H1 (cell line): ENCODE measurements around the gene HORMAD2. TPM values are rescaled to one million over a fixed set of nuclear protein-coding genes. Genes with fewer than 3 reads are reported as not detected.

Source experiments
- CTCF ChIA-PET: fragments of 300-600 bp; sonication (Branson Sonifier 250); formaldehyde crosslinking; loops from one replicate; lab custom pipeline; 2021; ENCODE audit not compliant: partially characterized antibody; lab: Charles Lee
- POLR2A ChIA-PET: fragments of 300-600 bp; sonication (Branson Sonifier 250); formaldehyde crosslinking; loops from one replicate; lab custom pipeline; 2021; ENCODE audit warnings: inconsistent platforms; ENCODE audit not compliant: partially characterized antibody; lab: Charles Lee
- DNase-seq, 2 experiments: peaks; one replicate each; pipeline versions ENCODE4 v3.0.0 to v3.0.0-alpha.2; 2010 to 2022; ENCODE audit warnings: low spot score in 2 of 2, low read depth in 1 of 2, mixed read lengths in 1 of 2
- FAIRE-seq: peaks from 2 replicates; lab custom pipeline; 2011; peaks lifted over from hg19 to GRCh38; lab: Jason Lieb, UNC
- H2AFZ ChIP-seq: 2 replicates; pipeline ENCODE4 v1.8.1; 2012; ENCODE audit warnings: low read length, inconsistent platforms
- H2AK5ac ChIP-seq: 2 replicates; pipeline ENCODE4 v1.6.1; 2013; ENCODE audit warnings: low read depth, low read length
- H2BK120ac ChIP-seq: replicated peaks from 2 replicates; pipeline ENCODE3; 2013; ENCODE audit warnings: low read depth, low read length, inconsistent platforms
- H2BK12ac ChIP-seq: 2 replicates; pipeline ENCODE4 v1.6.1; 2013; ENCODE audit warnings: low read depth, low read length
- H2BK15ac ChIP-seq: 2 replicates; pipeline ENCODE4 v1.6.1; 2013; ENCODE audit warnings: low read length
- H2BK20ac ChIP-seq: 2 replicates; pipeline ENCODE4 v1.6.1; 2013; ENCODE audit warnings: low read length
- H2BK5ac ChIP-seq: 2 replicates; pipeline ENCODE4 v1.6.1; 2013; ENCODE audit warnings: low read depth, low read length
- H3K14ac ChIP-seq: 2 replicates; pipeline ENCODE4 v1.6.1; 2013; ENCODE audit warnings: inconsistent platforms; ENCODE audit not compliant: insufficient read length
- H3K18ac ChIP-seq: 2 replicates; pipeline ENCODE4 v1.6.1; 2013; ENCODE audit warnings: low read length; ENCODE audit errors: extremely low read depth
- H3K23ac ChIP-seq: 2 replicates; pipeline ENCODE4 v1.6.1; 2013; ENCODE audit warnings: inconsistent platforms; ENCODE audit not compliant: insufficient read length
- H3K23me2 ChIP-seq: 2 replicates; pipeline ENCODE4 v1.6.1; 2013; ENCODE audit warnings: low read depth, low read length
- H3K27ac ChIP-seq: 2 replicates; pipeline ENCODE4 v1.6.1; 2011; ENCODE audit warnings: low read depth, low read length, inconsistent platforms
- H3K27me3 ChIP-seq, 4 experiments: replicated peaks in 1 of 4; 1 replicate in 1 of 4; 2 replicates in 3 of 4; pipeline versions ENCODE4 v1.6.1 to v1.8.1; 2011 to 2013; ENCODE audit warnings: low read length in 3 of 4, mild to moderate bottlenecking in 3 of 4, inconsistent platforms in 2 of 4, mixed read lengths in 2 of 4, moderate library complexity in 1 of 4; ENCODE audit not compliant: control insufficient read depth in 3 of 4, insufficient read depth in 3 of 4; ENCODE audit errors: extremely low read depth in 1 of 4
- H3K36me3 ChIP-seq, 4 experiments: 2 replicates each; pipeline versions ENCODE4 v1.6.1 to v1.8.1; 2011 to 2013; ENCODE audit warnings: mild to moderate bottlenecking in 4 of 4, low read length in 3 of 4, moderate library complexity in 2 of 4, control low read depth in 1 of 4, inconsistent platforms in 1 of 4; ENCODE audit not compliant: insufficient read depth in 4 of 4, control insufficient read depth in 2 of 4
- H3K4ac ChIP-seq: replicated peaks from 2 replicates; pipeline ENCODE3; 2013; ENCODE audit warnings: low read length, low read depth, mixed read lengths, inconsistent platforms; ENCODE audit not compliant: insufficient read length
- H3K4me1 ChIP-seq, 4 experiments: replicated peaks in 1 of 4; 1 replicate in 1 of 4; 2 replicates in 3 of 4; pipeline versions ENCODE4 v1.6.1 to v1.8.1; 2011 to 2013; ENCODE audit warnings: low read length in 3 of 4, inconsistent platforms in 2 of 4, mixed read lengths in 1 of 4; ENCODE audit not compliant: insufficient read depth in 4 of 4, control insufficient read depth in 3 of 4
- H3K4me2 ChIP-seq, 2 experiments: 2 replicates each; pipeline versions ENCODE4 v1.6.1 to v1.8.1; 2011 to 2013; ENCODE audit warnings: low read depth in 2 of 2, low read length in 2 of 2, control low read depth in 1 of 2, inconsistent platforms in 1 of 2, mild to moderate bottlenecking in 1 of 2; ENCODE audit not compliant: insufficient read depth in 1 of 2
- H3K4me3 ChIP-seq, 4 experiments: fragments of 200-600, 300-600 bp in 1 of 4; sonication (generic), shearing (Covaris generic), sonication (Bioruptor Twin) in 1 of 4; 2 replicates each; pipeline versions ENCODE4 v1.5.1 to v1.8.1; 2011 to 2016; ENCODE audit warnings: low read length in 4 of 4, low read depth in 3 of 4, control low read depth in 2 of 4, inconsistent platforms in 2 of 4, mild to moderate bottlenecking in 2 of 4, mixed read lengths in 1 of 4, moderate library complexity in 1 of 4; ENCODE audit not compliant: insufficient read depth in 2 of 4; ENCODE audit errors: extremely low read depth in 1 of 4
- H3K56ac ChIP-seq: replicated peaks from 2 replicates; pipeline ENCODE3; 2013; ENCODE audit warnings: low read depth, mild to moderate bottlenecking, mixed read lengths, low read length, inconsistent platforms; ENCODE audit not compliant: insufficient read length
- H3K79me1 ChIP-seq: 2 replicates; pipeline ENCODE4 v1.6.1; 2013; ENCODE audit warnings: low read depth, low read length, control low read depth
- H3K79me2 ChIP-seq, 2 experiments: 2 replicates each; pipeline versions ENCODE4 v1.6.1 to v1.8.1; 2012 to 2013; ENCODE audit warnings: low read length in 2 of 2, mild to moderate bottlenecking in 2 of 2, inconsistent platforms in 1 of 2; ENCODE audit not compliant: insufficient read depth in 2 of 2, control insufficient read depth in 1 of 2
- H3K9ac ChIP-seq, 4 experiments: replicated peaks in 1 of 4; 1 replicate in 1 of 4; 2 replicates in 3 of 4; pipeline versions ENCODE4 v1.6.1 to v1.8.1; 2011 to 2013; ENCODE audit warnings: low read depth in 3 of 4, low read length in 3 of 4, control low read depth in 2 of 4, mild to moderate bottlenecking in 2 of 4, moderate library complexity in 2 of 4, inconsistent platforms in 1 of 4; ENCODE audit errors: extremely low read depth in 1 of 4
- H3K9me3 ChIP-seq, 2 experiments: 2 replicates each; pipeline versions ENCODE4 v1.6.1 to v1.8.1; 2012 to 2013; ENCODE audit warnings: mild to moderate bottlenecking in 2 of 2, moderate library complexity in 2 of 2, control low read depth in 1 of 2, inconsistent platforms in 1 of 2, low read depth in 1 of 2, low read length in 1 of 2, mixed read lengths in 1 of 2; ENCODE audit not compliant: insufficient read depth in 2 of 2
- H4K20me1 ChIP-seq, 2 experiments: replicated peaks in 1 of 2; 2 replicates each; pipeline versions ENCODE3 to v1.8.1; 2011 to 2013; ENCODE audit warnings: inconsistent platforms in 2 of 2, low read length in 2 of 2, mild to moderate bottlenecking in 1 of 2; ENCODE audit not compliant: insufficient read depth in 2 of 2, control insufficient read depth in 1 of 2
- H4K5ac ChIP-seq: 2 replicates; pipeline ENCODE4 v1.6.1; 2013; ENCODE audit warnings: low read length, low read depth, mixed read lengths, inconsistent platforms; ENCODE audit not compliant: insufficient read length
- H4K8ac ChIP-seq: 2 replicates; pipeline ENCODE4 v1.8.0; 2013; ENCODE audit warnings: mild to moderate bottlenecking, moderate library complexity, low read length, inconsistent platforms; ENCODE audit not compliant: insufficient read depth; ENCODE audit errors: extremely low read depth
- H4K91ac ChIP-seq: replicated peaks from 2 replicates; pipeline ENCODE3; 2013; ENCODE audit warnings: low read length, mixed read lengths, inconsistent platforms; ENCODE audit not compliant: insufficient read length
- CBX8 ChIP-seq: fragments of 300-800, 300-1000 bp; sonication (generic); IDR thresholded peaks from 2 replicates; pipeline ENCODE4 v1.7.1; 2016; ENCODE audit warnings: low read depth, low read length, borderline replicate concordance
- CEBPB ChIP-seq: IDR thresholded peaks from 2 replicates; pipeline ENCODE4 v1.6.1; 2012; ENCODE audit warnings: low read depth, low read length
- JUND ChIP-seq: IDR thresholded peaks from 2 replicates; pipeline ENCODE4 v1.6.1; 2011; ENCODE audit warnings: mild to moderate bottlenecking, improper control_type of control experiment, low read length
- RAD21 ChIP-seq, 2 experiments: IDR thresholded peaks in 1 of 2; conservative IDR thresholded peaks in 1 of 2; 2 replicates each; pipeline ENCODE4 v1.6.1; 2011; ENCODE audit warnings: low read depth in 2 of 2, low read length in 2 of 2, improper control_type of control experiment in 1 of 2, inconsistent platforms in 1 of 2, mild to moderate bottlenecking in 1 of 2, moderate library complexity in 1 of 2
- SP2 ChIP-seq: IDR thresholded peaks from 2 replicates; pipeline ENCODE4 v1.6.1; 2012; ENCODE audit warnings: mild to moderate bottlenecking, low read length, inconsistent platforms
- WGBS, 2 experiments: shearing (Covaris generic) in 1 of 2; methylation state at CpG; one replicate each; pipeline versions ENCODE4 v1.1.6 to v1.1.7; 2013 to 2015; ENCODE audit warnings: low lambda C conversion rate in 2 of 2, mixed read lengths in 2 of 2, inconsistent platforms in 1 of 2, low coverage in 1 of 2, missing lambda C conversion rate in 1 of 2; ENCODE audit not compliant: insufficient replicate concordance in 2 of 2, insufficient coverage in 1 of 2, insufficient read length in 1 of 2; ENCODE audit errors: extremely low coverage in 1 of 2, missing lambda C conversion rate in 1 of 2; 5-methylcytosine and 5-hydroxymethylcytosine counted together
- polyA plus RNA-seq, 7 experiments: library from polyadenylated mRNA; depleted of rRNA in 3 of 7; stranded (reverse) in 5 of 7; unstranded in 2 of 7; fragments of >200 nt in 5 of 7; fragments of 200-250 nt in 2 of 7; gene quantifications; 1 replicate in 5 of 7; 2 replicates in 1 of 7; 4 replicates in 1 of 7; pipeline versions ENCODE4 v1.2.1 to v1.2.3, GENCODE V29; 2011 to 2013; ENCODE audit warnings: missing spikeins in 2 of 7, mixed read lengths in 2 of 7
- total RNA-seq: library from RNA; stranded (reverse); fragmentation: NEBNext Ultra II Directional; extraction: Animal tissue kit (Norgen Biotek cat#: 25700); gene quantifications from 2 replicates; pipeline ENCODE4 v1.2.1, GENCODE V29; 2021

Gene HORMAD2
- total and polyA plus RNA-seq, 2 of the 8 experiments (the other 6 are each of a cell fraction or from before 2014, with no cell fraction given): 0.03 TPM; not detected in 1

DNA sequence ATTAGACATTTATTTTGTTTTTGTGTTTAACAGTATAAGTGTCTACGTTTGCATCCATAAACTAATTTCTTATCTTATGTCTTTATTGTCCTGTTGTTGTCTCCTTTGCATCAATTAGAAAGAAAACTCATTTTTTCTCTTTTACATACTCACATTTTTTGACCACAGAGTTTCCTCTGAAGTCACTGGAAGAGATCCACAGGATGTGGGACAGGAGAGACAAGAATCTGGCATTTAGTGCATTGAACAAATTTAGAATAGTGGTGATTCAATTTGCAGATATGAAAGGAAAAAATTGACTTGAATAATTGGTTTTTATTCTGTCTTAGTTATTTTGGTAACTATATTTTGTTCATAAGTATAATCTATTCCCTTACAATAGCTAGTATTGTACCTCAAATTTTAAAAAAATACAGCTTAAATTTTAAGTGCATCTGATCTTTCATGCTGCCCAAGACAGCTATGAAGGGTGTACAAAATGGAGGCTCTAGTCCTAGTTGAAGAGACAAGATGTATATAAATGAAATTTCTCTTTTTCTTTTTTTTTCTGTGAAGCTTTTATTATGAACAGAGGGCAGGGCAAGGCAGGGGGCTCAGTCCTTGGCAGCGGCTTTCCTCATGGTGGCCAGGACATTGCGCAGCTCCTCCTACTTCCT lies 24.4 kb downstream of the HORMAD2 start:
- H2BK20ac ChIP-seq: no peak overlapping the region
- H4K8ac ChIP-seq: no peak overlapping the region
- no peak overlapping the region for H3K23ac ChIP-seq
- CTCF ChIA-PET: interaction anchor here (0.6 to 1.5 kb wide), 8 partner anchors 11 to 519 kb away, joined by 3 read pairs; no protein-coding TSS in a partner anchor
- H2AK5ac ChIP-seq: no peak overlapping the region
- TF ChIP-seq CBX8 (no peak), RAD21 (IDR thresholded peaks at IDR 0.05 in 1 of 2, conservative IDR thresholded peaks at IDR 0.05 in 1 of 2; ENCODE audit: low read depth in 2 of 2, low read length in 2 of 2) (no peak), JUND (no peak), CEBPB (no peak), SP2 (no peak)
- TF ChIP-seq, all 59 proteins: peak for 0
- Histone ChIP-seq H3K23me2 (no peaks in the 10 kb centered on the region), H2BK15ac (no peak overlapping the region), H3K4me1 (no peaks in the 10 kb centered on the region), H3K27ac (no peak overlapping the region), H3K56ac (no peak overlapping the region), H4K91ac (no peak overlapping the region), H3K4me2 (no peak overlapping the region), H2BK5ac (no peak overlapping the region), H2BK120ac (no peak overlapping the region), H3K18ac (no peak overlapping the region), H3K79me2 (no peaks in the 10 kb centered on the region), H2AFZ (no peak overlapping the region), H4K5ac (no peak overlapping the region), H3K36me3 (no peaks in the 10 kb centered on the region), H3K4me3 (no peak overlapping the region), H3K9me3 (no peaks in the 10 kb centered on the region), H3K4ac (no peak overlapping the region), H4K20me1 (no peaks in the 10 kb centered on the region), H2BK12ac (no peak overlapping the region), H3K79me1 (no peaks in the 10 kb centered on the region), H3K9ac (no peak overlapping the region), H3K14ac (no peak overlapping the region), H3K27me3 (no peaks in the 10 kb centered on the region)
- POLR2A ChIA-PET: no interaction called here
- 84% methylated on average over 3 of the region's 3 CpGs; no CpG with 5 or more reads in 1 of the 2 experiments for WGBS, 2 experiments
- FAIRE-seq (no peak), DNase-seq (no peak)
